Neural cell (in vitro differentiated cells): Measurements from ENCODE around the gene NOLC1. TPM values are rescaled to one million over a fixed set of nuclear protein-coding genes. Genes with fewer than 3 reads are reported as not detected.

ENCODE experiments used
- H2AFZ ChIP-seq: fragments of 200-600, 300-800 bp; sonication (generic), shearing (Covaris generic); 2 replicates; pipeline ENCODE4 v1.6.0; 2014; ENCODE audit warnings: low read depth, mild to moderate bottlenecking, antibody characterized with exemption, low read length, moderate library complexity
- H3F3A ChIP-seq: fragments of 200-600 bp; shearing (Covaris generic); 2 replicates; pipeline ENCODE4 v1.6.1; 2016; ENCODE audit warnings: mild to moderate bottlenecking, moderate library complexity, mixed read lengths, antibody characterized with exemption, low read length; ENCODE audit not compliant: insufficient read depth, poor library complexity, severe bottlenecking
- H3K27ac ChIP-seq: fragments of 200-600, 300-800 bp; sonication (generic), shearing (Covaris generic); 2 replicates; pipeline ENCODE4 v1.5.1; 2014; ENCODE audit warnings: mild to moderate bottlenecking, low read length, moderate library complexity
- H3K27me3 ChIP-seq: fragments of 300-800, 200-600 bp; sonication (generic), shearing (Covaris generic); 2 replicates; pipeline ENCODE4 v1.6.0; 2014; ENCODE audit warnings: mild to moderate bottlenecking, low read depth, low read length, moderate library complexity; ENCODE audit not compliant: insufficient read depth
- H3K36me3 ChIP-seq: fragments of 300-800, 200-600 bp; sonication (generic), shearing (Covaris generic); 2 replicates; pipeline ENCODE4 v1.5.1; 2014; ENCODE audit warnings: mild to moderate bottlenecking, antibody characterized with exemption, low read length, moderate library complexity; ENCODE audit not compliant: insufficient read depth
- H3K4me2 ChIP-seq: fragments of 300-800, 200-600 bp; sonication (generic), shearing (Covaris generic); 2 replicates; pipeline ENCODE4 v1.6.0; 2014; ENCODE audit warnings: mild to moderate bottlenecking, low read length
- H3K4me3 ChIP-seq: fragments of 300-800, 200-600 bp; sonication (generic), shearing (Covaris generic); 2 replicates; pipeline ENCODE4 v1.5.1; 2014; ENCODE audit warnings: mild to moderate bottlenecking, low read length, moderate library complexity
- H3K79me2 ChIP-seq: fragments of 200-600 bp; shearing (Covaris generic); replicated peaks from 2 replicates; pipeline ENCODE4 v1.6.0; 2014; ENCODE audit warnings: mild to moderate bottlenecking, low read length, moderate library complexity; ENCODE audit not compliant: insufficient read depth
- H3K9ac ChIP-seq: fragments of 300-800, 200-600 bp; sonication (generic), shearing (Covaris generic); 2 replicates; pipeline ENCODE4 v1.6.1; 2016; ENCODE audit warnings: mild to moderate bottlenecking, low read length, mixed read lengths
- H3K9me2 ChIP-seq: fragments of 200-600 bp; shearing (Covaris generic); 2 replicates; pipeline ENCODE4 v1.6.1; 2016; ENCODE audit warnings: mild to moderate bottlenecking, low read length, mixed read lengths; ENCODE audit not compliant: insufficient read depth
- H3K9me3 ChIP-seq: fragments of 200-600, 300-800 bp; sonication (generic), shearing (Covaris generic); 2 replicates; pipeline ENCODE4 v1.6.1; 2016; ENCODE audit warnings: mild to moderate bottlenecking, mixed run types, low read length, moderate library complexity, mixed read lengths
- H4K20me1 ChIP-seq: fragments of 200-600 bp; shearing (Covaris generic); 2 replicates; pipeline ENCODE4 v1.6.1; 2016; ENCODE audit warnings: mild to moderate bottlenecking, mixed run types; ENCODE audit not compliant: insufficient read depth
- CTCF ChIP-seq: fragments of 450-650 bp; IDR thresholded peaks from 2 replicates; pipeline ENCODE4 v1.5.1; 2014; ENCODE audit warnings: antibody characterized with exemption, mild to moderate bottlenecking, moderate library complexity; ENCODE audit not compliant: poor library complexity, severe bottlenecking
- EP300 ChIP-seq: fragments of 450-650 bp; conservative IDR thresholded peaks from 2 replicates; pipeline ENCODE4 v1.6.1; 2014; ENCODE audit warnings: antibody characterized with exemption, mild to moderate bottlenecking, moderate library complexity; ENCODE audit not compliant: poor library complexity, severe bottlenecking
- EZH2 ChIP-seq: fragments of 200-600, 300-800 bp; shearing (Covaris generic), sonication (generic); IDR thresholded peaks from 2 replicates; pipeline ENCODE4 v1.6.1; 2014; ENCODE audit warnings: antibody characterized with exemption, low read length, borderline replicate concordance, mild to moderate bottlenecking; ENCODE audit not compliant: insufficient read depth, poor library complexity, severe bottlenecking
- MXI1 ChIP-seq: fragments of 450-650 bp; conservative IDR thresholded peaks from 2 replicates; pipeline ENCODE4 v1.6.1; 2014; ENCODE audit warnings: antibody characterized with exemption, mild to moderate bottlenecking; ENCODE audit not compliant: poor library complexity, severe bottlenecking
- POLR2AphosphoS5 ChIP-seq: IDR thresholded peaks from 2 replicates; pipeline ENCODE4 v1.6.1; 2012
- RAD21 ChIP-seq: fragments of 450-650 bp; conservative IDR thresholded peaks from 2 replicates; pipeline ENCODE4 v1.6.1; 2014; ENCODE audit warnings: antibody characterized with exemption, mild to moderate bottlenecking, moderate library complexity
- REST ChIP-seq: IDR thresholded peaks from 2 replicates; pipeline ENCODE4 v1.6.1; 2012; ENCODE audit warnings: borderline replicate concordance
- SMC3 ChIP-seq: fragments of 450-650 bp; conservative IDR thresholded peaks from 2 replicates; pipeline ENCODE4 v1.6.1; 2014; ENCODE audit warnings: antibody characterized with exemption, mild to moderate bottlenecking, moderate library complexity; ENCODE audit not compliant: poor library complexity
- TAF1 ChIP-seq: IDR thresholded peaks from 2 replicates; pipeline ENCODE4 v1.6.1; 2012; ENCODE audit warnings: low read depth
- polyA plus RNA-seq: library from polyadenylated mRNA; depleted of rRNA; stranded (reverse); fragments of >200 nt; gene quantifications from 2 replicates; pipeline ENCODE4 v1.2.3, GENCODE V29; 2014

NOLC1 gene
- polyA plus RNA-seq, 1 donor from 2014 or later: 36.0 TPM

- Histone ChIP-seq H4K20me1 (no peaks in the 10 kb centered on the region), H3K9me2 (no peaks in the 10 kb centered on the region), H2AFZ (no peak overlapping the region), H3K4me2 (no peak overlapping the region), H3K27me3 (no peaks in the 10 kb centered on the region), H3K9me3 (no peaks in the 10 kb centered on the region), H3K79me2 (no peaks in the 10 kb centered on the region), H3K27ac (no peak overlapping the region), H3F3A (no peaks in the 10 kb centered on the region), H3K4me3 (no peak overlapping the region), H3K9ac (no peak overlapping the region), H3K36me3 (no peaks in the 10 kb centered on the region)
- no peak for TF ChIP-seq TAF1
- TF ChIP-seq SMC3: no peak
- no peak for TF ChIP-seq REST
- no peak for TF ChIP-seq RAD21
- TF ChIP-seq CTCF: no peak
- no peak for TF ChIP-seq POLR2AphosphoS5
- TF ChIP-seq EP300: no peak
- no peak for TF ChIP-seq MXI1
- TF ChIP-seq EZH2: no peak
Observed at GRCh38 chr10:102167861-102168260, 15.7 kb downstream of the NOLC1 start.

GRCh38 chr10:102170602-102171001 lies 18.4 kb downstream of the NOLC1 start:
- H4K20me1 ChIP-seq: no peaks in the 10 kb centered on the region
- no peak overlapping the region for H3K27ac ChIP-seq
- H3K36me3 ChIP-seq: no peaks in the 10 kb centered on the region
- H3K9ac ChIP-seq: no peak overlapping the region
- no peaks in the 10 kb centered on the region for H3K9me3 ChIP-seq
- no peak overlapping the region for H3K4me2 ChIP-seq
- no peaks in the 10 kb centered on the region for H3K79me2 ChIP-seq
- H3K9me2 ChIP-seq: no peaks in the 10 kb centered on the region
- H3K4me3 ChIP-seq: no peak overlapping the region
- H3F3A ChIP-seq: no peaks in the 10 kb centered on the region
- H3K27me3 ChIP-seq: no peaks in the 10 kb centered on the region
- no peak overlapping the region for H2AFZ ChIP-seq
- TF ChIP-seq CTCF (no peak), REST (no peak), SMC3 (no peak), TAF1 (no peak), POLR2AphosphoS5 (no peak), EZH2 (no peak), MXI1 (no peak), RAD21 (no peak), EP300 (no peak)
